HG02885 (cell line): ENCODE results near the gene FRS2.

Source experiments
- ATAC-seq: cut with Tn5 transposase; IDR thresholded peaks from one replicate; pipeline ENCODE4 v1.9.1; 2021; ENCODE audit warnings: mild to moderate bottlenecking; ENCODE audit not compliant: unreplicated experiment, poor library complexity

Gene FRS2

DNA sequence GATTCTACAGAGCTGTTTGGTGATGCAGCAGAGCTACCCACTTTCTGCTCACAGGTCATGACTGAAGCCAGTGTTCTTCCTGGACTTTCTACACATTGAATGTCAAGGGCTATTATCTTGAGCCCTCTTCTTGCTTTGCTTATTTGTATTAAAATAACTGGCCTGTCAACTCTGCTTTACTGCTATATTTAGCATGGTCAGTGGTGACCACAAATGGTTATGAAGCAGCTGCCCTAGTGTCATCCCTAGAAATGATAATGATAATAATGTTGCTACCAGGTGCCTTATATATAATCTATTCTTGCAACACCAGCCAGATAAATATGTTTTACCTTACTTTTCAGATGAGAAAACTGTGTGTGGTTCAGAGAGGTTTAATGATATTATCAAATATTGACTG, 143.2 kb downstream of the FRS2 start:
- ATAC-seq: no peak

DNA sequence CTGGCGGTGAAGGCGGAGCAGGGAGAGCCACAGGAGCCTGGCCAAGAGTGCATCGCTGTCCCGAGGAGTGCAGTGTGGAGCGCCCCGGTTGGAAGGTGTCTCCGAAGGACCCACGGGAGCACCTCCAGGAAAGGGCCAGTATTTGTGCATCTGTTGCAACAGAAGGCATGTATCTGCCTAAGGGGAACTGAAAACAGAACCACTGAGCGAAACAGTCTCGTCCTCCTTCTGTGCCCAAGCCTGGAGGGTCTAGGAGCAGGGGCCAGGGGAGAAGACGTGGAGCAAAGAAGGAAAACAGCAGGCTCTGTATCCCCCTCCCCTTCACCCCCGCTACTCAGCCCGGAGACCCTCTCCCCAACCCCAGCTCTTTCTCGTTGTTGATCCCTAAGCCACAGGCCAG, 145.8 kb downstream of the FRS2 start:
- ATAC-seq: no peak

DNA sequence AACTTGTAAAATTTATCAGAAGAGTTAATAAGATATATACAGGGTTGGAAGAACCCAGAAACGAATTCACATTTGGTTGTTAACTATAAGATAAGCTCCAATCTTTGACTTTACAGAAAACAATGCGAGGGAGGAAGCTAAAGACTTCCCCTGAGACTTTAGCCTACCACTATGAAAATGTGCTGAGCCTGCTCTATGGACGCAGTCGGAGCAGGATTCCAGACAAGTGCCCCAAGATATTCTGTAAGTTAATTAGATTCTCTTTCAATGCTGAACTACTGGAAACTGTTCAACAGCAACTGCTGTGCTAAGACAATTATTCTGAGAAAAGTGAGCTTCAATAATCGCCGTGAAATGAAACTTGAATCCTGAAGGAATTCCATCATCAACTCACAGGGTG, 148.9 kb downstream of the FRS2 start:
- ATAC-seq: no peak

DNA sequence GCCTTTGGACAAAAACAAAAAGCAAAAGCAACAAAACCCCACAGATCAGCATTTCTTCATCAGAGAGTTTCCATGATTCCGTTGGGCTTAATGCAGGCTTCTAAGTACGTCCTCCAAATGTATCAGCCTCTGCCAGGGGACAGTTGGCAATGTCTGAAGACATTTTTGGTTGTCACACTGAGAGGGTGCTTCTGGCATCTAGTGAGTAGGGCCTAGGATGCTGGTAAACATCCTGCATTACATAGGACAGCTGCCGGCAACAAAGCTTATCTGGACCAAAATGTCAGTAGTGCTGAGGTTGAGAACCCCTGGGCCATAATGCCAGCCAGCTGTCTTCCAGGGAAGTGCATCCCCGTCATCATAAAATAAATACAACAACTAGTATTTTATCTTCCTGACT, 149.9 kb downstream of the FRS2 start:
- no peak for ATAC-seq

DNA sequence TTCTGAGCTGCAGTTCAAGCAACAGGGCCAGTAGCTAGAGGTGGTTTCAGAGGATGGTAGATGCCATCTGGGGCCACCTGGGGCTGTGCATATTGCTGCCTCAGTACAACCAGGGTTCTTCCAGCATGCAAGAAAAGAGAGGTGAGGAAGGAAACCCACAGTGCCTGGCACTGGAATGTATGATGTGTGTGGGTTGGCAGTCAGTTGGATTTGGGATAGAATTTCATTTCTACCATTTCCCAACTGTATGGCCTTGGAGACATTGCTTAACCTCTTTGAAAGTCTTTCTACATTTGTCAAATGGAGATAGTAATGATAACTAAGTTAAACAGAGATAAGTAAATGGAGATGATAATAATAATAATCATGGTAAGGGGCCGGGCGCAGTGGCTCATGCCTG, 150.7 kb downstream of the FRS2 start:
- no peak for ATAC-seq

DNA sequence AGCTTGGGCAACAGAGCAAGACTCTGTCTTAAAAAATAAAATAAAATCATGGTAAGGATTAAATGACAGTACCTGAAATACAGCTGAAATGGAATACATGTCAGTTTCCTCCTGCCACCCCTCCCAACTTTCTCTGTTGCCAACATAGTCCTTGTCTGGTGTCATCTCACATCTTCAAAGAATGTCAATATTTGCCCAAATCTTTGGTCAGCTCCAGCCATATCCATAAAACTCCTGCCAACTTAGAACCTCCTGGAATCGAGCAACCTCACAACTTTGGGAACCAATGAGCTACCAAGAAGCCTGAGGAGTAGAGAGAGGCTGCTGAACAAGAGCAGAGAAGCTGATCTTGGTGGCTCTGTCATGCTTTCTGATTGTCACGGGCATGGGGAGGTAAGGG, 151.4 kb downstream of the FRS2 start:
- ATAC-seq: no peak

DNA sequence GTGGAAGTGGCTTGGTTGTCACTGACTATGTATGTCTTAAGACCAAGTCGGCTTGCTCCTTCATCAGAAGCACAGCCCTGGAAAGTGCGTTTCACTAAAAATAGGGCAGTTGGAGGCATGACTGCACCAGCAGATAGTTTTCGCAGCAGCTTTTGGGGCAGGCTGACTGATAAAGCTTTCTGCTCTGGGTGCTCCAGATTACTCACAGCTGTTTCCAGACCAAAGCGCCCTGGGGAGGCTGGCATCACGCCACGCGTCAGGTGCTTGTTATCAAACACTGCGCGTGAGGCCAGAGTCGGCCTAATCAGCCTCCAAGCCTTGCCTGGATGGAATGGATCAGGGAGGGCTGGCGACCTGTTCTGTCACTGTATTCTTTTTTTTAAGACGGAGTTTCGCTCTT, 153.8 kb downstream of the FRS2 start:
- ATAC-seq: no peak

DNA sequence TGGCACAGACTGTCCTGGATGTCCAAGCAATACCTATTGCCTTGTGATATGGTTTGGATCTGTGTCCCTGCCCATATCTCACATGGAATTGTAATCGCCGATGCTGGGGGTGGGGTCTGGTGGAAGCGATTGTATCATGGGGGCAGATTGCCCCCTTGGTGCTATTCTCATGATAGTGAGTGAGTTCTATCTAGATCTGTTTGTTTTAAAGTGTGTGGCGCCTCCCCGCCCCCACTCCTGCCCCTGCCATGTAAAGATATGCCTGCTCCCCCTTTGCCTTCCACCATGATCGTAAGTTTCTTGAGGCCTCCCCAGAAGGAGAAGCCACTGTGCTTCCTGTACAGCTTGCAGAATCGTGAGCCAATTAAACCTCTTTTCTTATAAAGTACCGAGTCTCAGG, 157.3 kb downstream of the FRS2 start:
- no peak for ATAC-seq
